ENCODE data around the gene DRC7.
"Not testable (repeated sequence)": the region's sequence is repeated elsewhere in the genome, so short reads cannot be mapped to it uniquely, and the experiment has no call there.

DNA sequence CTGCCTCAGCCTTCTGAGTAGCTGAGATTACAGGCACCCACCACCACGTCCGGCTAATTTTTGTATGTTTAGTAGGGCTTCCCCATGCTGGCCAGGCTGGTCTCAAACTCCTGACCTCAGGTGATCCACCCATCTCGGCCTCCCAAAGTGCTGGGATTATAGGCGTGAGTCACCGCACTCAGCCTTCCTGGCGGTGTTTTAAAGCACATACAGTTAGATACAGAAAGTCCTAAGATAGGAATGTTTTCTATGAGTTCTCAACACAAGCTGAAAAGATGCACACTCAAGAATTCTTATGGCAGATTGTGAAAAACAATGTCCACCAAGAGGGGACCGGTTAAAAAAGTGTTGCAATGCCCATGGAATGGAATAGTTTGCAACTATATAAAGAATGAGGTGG, 23.2 kb upstream of the DRC7 start:
- TF ChIP-seq, protein P1, sequence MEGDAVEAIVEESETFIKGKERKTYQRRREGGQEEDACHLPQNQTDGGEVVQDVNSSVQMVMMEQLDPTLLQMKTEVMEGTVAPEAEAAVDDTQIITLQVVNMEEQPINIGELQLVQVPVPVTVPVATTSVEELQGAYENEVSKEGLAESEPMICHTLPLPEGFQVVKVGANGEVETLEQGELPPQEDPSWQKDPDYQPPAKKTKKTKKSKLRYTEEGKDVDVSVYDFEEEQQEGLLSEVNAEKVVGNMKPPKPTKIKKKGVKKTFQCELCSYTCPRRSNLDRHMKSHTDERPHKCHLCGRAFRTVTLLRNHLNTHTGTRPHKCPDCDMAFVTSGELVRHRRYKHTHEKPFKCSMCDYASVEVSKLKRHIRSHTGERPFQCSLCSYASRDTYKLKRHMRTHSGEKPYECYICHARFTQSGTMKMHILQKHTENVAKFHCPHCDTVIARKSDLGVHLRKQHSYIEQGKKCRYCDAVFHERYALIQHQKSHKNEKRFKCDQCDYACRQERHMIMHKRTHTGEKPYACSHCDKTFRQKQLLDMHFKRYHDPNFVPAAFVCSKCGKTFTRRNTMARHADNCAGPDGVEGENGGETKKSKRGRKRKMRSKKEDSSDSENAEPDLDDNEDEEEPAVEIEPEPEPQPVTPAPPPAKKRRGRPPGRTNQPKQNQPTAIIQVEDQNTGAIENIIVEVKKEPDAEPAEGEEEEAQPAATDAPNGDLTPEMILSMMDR (optimal IDR thresholded peaks at IDR 0.05 in 1 of 3, IDR thresholded peaks at IDR 0.05 in 1 of 3, conservative IDR thresholded peaks at IDR 0.05 in 1 of 3; ENCODE audit: extremely low read depth in 1 of 3, insufficient read depth in 2 of 3, low read length in 3 of 3) = not testable (repeated sequence)
- not testable (repeated sequence) for TF ChIP-seq EZH2 (IDR thresholded peaks at IDR 0.05; ENCODE audit: low read length)

Data from keratinocyte (primary cell).